Suprapubic skin (tissue), 4 donors: Measurements from ENCODE around the gene SOCS3. TPM values are rescaled to one million over a fixed set of nuclear protein-coding genes. Genes with fewer than 3 reads are reported as not detected.
A peak's percentile ranks its signal among the peaks of the same experiment; 100 is the strongest.

ENCODE experiments used
- DNase-seq, 2 donors: peaks; one replicate each; pipeline ENCODE4 v3.0.0-alpha.2; 2019; ENCODE audit warnings: low spot score in 2 of 2
- H3K27ac ChIP-seq: fragments of 200-600 bp; sonication (generic); one replicate; pipeline ENCODE4 v1.5.1; 2019
- H3K27me3 ChIP-seq: fragments of 200-600 bp; sonication (generic); one replicate; pipeline ENCODE4 v1.5.1; 2019
- H3K36me3 ChIP-seq: fragments of 200-600 bp; sonication (generic); one replicate; pipeline ENCODE4 v1.5.1; 2019
- H3K4me1 ChIP-seq: fragments of 200-600 bp; sonication (generic); one replicate; pipeline ENCODE4 v1.5.1; 2019
- H3K4me3 ChIP-seq: fragments of 200-600 bp; sonication (generic); one replicate; pipeline ENCODE4 v1.5.1; 2019; ENCODE audit warnings: mild to moderate bottlenecking
- H3K9me3 ChIP-seq: fragments of 200-600 bp; sonication (generic); one replicate; pipeline ENCODE4 v1.5.1; 2019
- CTCF ChIP-seq, 2 donors: fragments of 200-600 bp in 1 of 2; fragments of 450-650 bp in 1 of 2; sonication (generic) in 1 of 2; IDR thresholded peaks; one replicate each; pipeline ENCODE4 v1.5.1; 2016 to 2019; ENCODE audit warnings: antibody characterized with exemption in 2 of 2, mild to moderate bottlenecking in 1 of 2, moderate library complexity in 1 of 2
- EP300 ChIP-seq: sonication (generic); formaldehyde crosslinking; IDR thresholded peaks from one replicate; pipeline ENCODE4 v1.6.1; 2017; ENCODE audit warnings: antibody characterized with exemption
- POLR2A ChIP-seq, 2 donors: fragments of 450-650 bp; IDR thresholded peaks; one replicate each; pipeline ENCODE4 v1.6.1; 2017; ENCODE audit warnings: antibody characterized with exemption in 2 of 2, mild to moderate bottlenecking in 2 of 2, moderate library complexity in 2 of 2
- POLR2AphosphoS5 ChIP-seq, 3 donors: sonication (generic); formaldehyde crosslinking; IDR thresholded peaks; one replicate each; pipeline ENCODE4 v1.6.1; 2017; ENCODE audit warnings: antibody characterized with exemption in 3 of 3
- WGBS: methylation state at CpG from one replicate; pipeline ENCODE4 v1.1.5; 2018; 5-methylcytosine and 5-hydroxymethylcytosine counted together
- total RNA-seq, 4 donors: library from RNA; depleted of rRNA; stranded (reverse); fragments of >200 nt; gene quantifications; one replicate each; pipeline ENCODE4 v1.1.0, GENCODE V29; 2016

Gene SOCS3
- total RNA-seq, 4 donors from 2014 or later = 33.2 to 264 (median 60.9) TPM

- Histone ChIP-seq H3K27me3 (no peaks in the 10 kb centered on the region), H3K9me3 (no peaks in the 10 kb centered on the region), H3K4me1 (peaks cover 46% of the 10 kb centered on the region), H3K27ac (no peak overlapping the region), H3K36me3 (peaks cover 8% of the 10 kb centered on the region), H3K4me3 (no peak overlapping the region)
- WGBS = 87% methylated on average over 7 of the region's 7 CpGs
- TF ChIP-seq EP300 (no peak), POLR2A (IDR thresholded peaks at IDR 0.05) (no peak), CTCF (IDR thresholded peaks at IDR 0.05) (no peak), POLR2AphosphoS5 (IDR thresholded peaks at IDR 0.05) (no peak)
- no peak for DNase-seq
These were observed 2.8 kb upstream of the SOCS3 start for GRCh38 chr17:78362671-78363070.

- DNase-seq = no peak
- Histone ChIP-seq H3K27ac (no peak overlapping the region), H3K9me3 (no peaks in the 10 kb centered on the region), H3K4me1 (peaks cover 51% of the 10 kb centered on the region), H3K36me3 (peaks cover 8% of the 10 kb centered on the region), H3K27me3 (no peaks in the 10 kb centered on the region), H3K4me3 (no peak overlapping the region)
- WGBS = 95% methylated on average over 5 of the region's 5 CpGs
- TF ChIP-seq EP300 (no peak), CTCF (IDR thresholded peaks at IDR 0.05) (no peak), POLR2AphosphoS5 (IDR thresholded peaks at IDR 0.05) (no peak), POLR2A (IDR thresholded peaks at IDR 0.05) (no peak)
These were observed 2.4 kb upstream of the SOCS3 start for GRCh38 chr17:78362232-78362631.

GRCh38 chr17:78361225-78361701, 1.4 kb upstream of the SOCS3 start:
- no peak for TF ChIP-seq EP300
- TF ChIP-seq POLR2AphosphoS5 (IDR thresholded peaks at IDR 0.05) = no peak
- TF ChIP-seq CTCF (IDR thresholded peaks at IDR 0.05) = no peak
- no peak for TF ChIP-seq POLR2A (IDR thresholded peaks at IDR 0.05)
- DNase-seq = no peak
- Histone ChIP-seq H3K27me3 (no peaks in the 10 kb centered on the region), H3K4me3 (no peak overlapping the region), H3K27ac (peak overlapping the region; percentile 95), H3K36me3 (peaks cover 8% of the 10 kb centered on the region), H3K4me1 (peaks cover 56% of the 10 kb centered on the region), H3K9me3 (no peaks in the 10 kb centered on the region)
- WGBS = 80% methylated on average over 12 of the region's 12 CpGs

GRCh38 chr17:78360371-78361224, 721 bp upstream of the SOCS3 start:
- Histone ChIP-seq H3K27me3 (no peaks in the 10 kb centered on the region), H3K4me1 (peaks cover 58% of the 10 kb centered on the region), H3K9me3 (no peaks in the 10 kb centered on the region), H3K36me3 (peaks cover 12% of the 10 kb centered on the region), H3K27ac (peak overlapping the region; percentile 95), H3K4me3 (peak overlapping the region; percentile 91)
- peak; percentile 96 for DNase-seq
- TF ChIP-seq POLR2A (IDR thresholded peaks at IDR 0.05) (no peak), CTCF (IDR thresholded peaks at IDR 0.05) (peak; percentile 87 to 90), EP300 (no peak), POLR2AphosphoS5 (IDR thresholded peaks at IDR 0.05) (peak in 1 of 3 donors; percentile 29)
- 44% methylated on average over 3 of the region's 49 CpGs for WGBS

- H3K9me3 ChIP-seq = no peaks in the 10 kb centered on the region
- peaks cover 60% of the 10 kb centered on the region for H3K4me1 ChIP-seq
- H3K4me3 ChIP-seq = peak overlapping the region; percentile 91
- TF ChIP-seq EP300 = no peak
- TF ChIP-seq CTCF (IDR thresholded peaks at IDR 0.05) = no peak
- no peak for TF ChIP-seq POLR2A (IDR thresholded peaks at IDR 0.05)
- TF ChIP-seq POLR2AphosphoS5 (IDR thresholded peaks at IDR 0.05) = no peak
- H3K27me3 ChIP-seq = no peaks in the 10 kb centered on the region
- WGBS = no CpG with 5 or more reads among the region's 70 CpGs
- peak overlapping the region; percentile 95 for H3K27ac ChIP-seq
- DNase-seq = peak in 1 of 2 donors; percentile 85
- H3K36me3 ChIP-seq = peaks cover 12% of the 10 kb centered on the region
These were observed 418 bp downstream of the SOCS3 start for GRCh38 chr17:78359321-78359996.
